ENCODE measurements around the gene NQO2.

DNA sequence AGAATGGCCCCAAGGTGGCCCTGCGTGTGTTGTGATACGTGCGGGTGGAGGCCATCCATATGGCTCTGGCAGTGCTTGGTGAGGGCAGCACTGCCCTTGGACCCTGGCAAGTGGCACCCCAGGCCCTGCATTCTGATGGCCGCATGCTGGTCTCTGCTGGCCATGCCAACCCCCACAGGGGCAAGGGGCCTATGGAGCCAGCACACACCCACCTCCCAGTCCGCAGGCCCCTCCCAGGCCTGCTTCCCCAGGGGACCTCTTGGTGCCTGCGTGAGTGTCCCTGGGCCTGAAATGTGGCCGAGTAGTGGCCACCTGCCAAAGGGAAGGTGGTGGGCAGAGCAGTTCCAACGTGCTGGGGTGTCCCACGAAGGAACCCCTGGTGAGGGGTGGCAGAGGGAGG lies 17.6 kb downstream of the NQO2 start:
- no peak for TF ChIP-seq POLR2AphosphoS5 (IDR thresholded peaks at IDR 0.05; ENCODE audit: low read depth, low read length)
- TF ChIP-seq, protein P1, sequence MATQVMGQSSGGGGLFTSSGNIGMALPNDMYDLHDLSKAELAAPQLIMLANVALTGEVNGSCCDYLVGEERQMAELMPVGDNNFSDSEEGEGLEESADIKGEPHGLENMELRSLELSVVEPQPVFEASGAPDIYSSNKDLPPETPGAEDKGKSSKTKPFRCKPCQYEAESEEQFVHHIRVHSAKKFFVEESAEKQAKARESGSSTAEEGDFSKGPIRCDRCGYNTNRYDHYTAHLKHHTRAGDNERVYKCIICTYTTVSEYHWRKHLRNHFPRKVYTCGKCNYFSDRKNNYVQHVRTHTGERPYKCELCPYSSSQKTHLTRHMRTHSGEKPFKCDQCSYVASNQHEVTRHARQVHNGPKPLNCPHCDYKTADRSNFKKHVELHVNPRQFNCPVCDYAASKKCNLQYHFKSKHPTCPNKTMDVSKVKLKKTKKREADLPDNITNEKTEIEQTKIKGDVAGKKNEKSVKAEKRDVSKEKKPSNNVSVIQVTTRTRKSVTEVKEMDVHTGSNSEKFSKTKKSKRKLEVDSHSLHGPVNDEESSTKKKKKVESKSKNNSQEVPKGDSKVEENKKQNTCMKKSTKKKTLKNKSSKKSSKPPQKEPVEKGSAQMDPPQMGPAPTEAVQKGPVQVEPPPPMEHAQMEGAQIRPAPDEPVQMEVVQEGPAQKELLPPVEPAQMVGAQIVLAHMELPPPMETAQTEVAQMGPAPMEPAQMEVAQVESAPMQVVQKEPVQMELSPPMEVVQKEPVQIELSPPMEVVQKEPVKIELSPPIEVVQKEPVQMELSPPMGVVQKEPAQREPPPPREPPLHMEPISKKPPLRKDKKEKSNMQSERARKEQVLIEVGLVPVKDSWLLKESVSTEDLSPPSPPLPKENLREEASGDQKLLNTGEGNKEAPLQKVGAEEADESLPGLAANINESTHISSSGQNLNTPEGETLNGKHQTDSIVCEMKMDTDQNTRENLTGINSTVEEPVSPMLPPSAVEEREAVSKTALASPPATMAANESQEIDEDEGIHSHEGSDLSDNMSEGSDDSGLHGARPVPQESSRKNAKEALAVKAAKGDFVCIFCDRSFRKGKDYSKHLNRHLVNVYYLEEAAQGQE (IDR thresholded peaks at IDR 0.05; ENCODE audit: insufficient read depth in 1 of 2, low read depth in 2 of 2, low read length in 2 of 2), result no peak

Data from PFSK-1 (cell line).